CD4-positive, alpha-beta T cell treated with Interleukin-12 subunit alpha and Interleukin-12 subunit beta, for 1 hour (primary cell): ENCODE data around the gene LRRC47.
A peak's percentile ranks its signal among the peaks of the same experiment; 100 is the strongest.

Experiments used
- DNase-seq: peaks from one replicate; pipeline ENCODE4 v3.0.0-alpha.2; 2020

The LRRC47 gene

DNA sequence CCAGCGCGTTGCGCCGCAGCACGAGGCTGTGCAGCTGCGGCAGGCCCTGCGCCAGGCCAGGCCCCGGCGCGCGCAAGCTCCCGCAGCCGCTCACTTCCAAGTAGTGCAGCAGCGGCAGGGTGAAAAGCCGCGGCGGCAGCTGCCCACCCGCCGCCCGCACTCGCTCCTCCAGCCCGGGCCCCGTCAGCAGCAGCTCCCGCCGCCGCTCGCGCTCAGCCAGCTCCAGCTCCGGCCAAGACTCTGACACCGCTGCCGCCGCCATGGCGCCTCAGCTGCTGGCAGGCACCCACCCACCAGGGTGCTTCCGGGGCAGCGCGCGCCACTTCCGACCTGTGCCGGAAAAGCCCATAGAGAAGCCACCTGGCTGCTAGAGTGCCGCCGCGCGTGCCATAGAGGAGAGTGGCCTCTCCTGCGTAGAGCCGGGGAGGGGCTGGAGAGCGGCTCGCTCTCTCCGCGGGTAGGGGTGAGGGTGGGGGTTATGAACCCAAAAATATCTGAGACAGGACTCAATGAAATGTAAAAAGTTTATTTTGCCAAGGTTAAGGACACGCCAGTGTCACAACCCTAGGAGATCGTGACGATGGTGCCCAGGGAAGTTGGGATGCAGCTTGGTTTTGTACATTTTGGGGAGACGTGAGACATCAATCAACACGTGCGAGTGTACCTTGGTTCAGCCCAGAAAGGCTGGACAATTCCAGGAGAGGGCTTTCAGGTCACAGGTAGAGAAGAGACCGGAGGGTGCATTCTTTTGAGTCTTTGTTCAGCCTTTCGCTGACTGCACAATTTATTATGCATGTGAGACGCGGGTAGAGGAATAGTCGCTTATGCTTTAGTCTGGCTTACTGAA, at the start of gene LRRC47:
LRRC47 (minus strand) TSS at position 284 of the 847 bp plus-strand sequence; CDS start at position 262, 22 bp downstream.
- peak; percentile 95 for DNase-seq

DNA sequence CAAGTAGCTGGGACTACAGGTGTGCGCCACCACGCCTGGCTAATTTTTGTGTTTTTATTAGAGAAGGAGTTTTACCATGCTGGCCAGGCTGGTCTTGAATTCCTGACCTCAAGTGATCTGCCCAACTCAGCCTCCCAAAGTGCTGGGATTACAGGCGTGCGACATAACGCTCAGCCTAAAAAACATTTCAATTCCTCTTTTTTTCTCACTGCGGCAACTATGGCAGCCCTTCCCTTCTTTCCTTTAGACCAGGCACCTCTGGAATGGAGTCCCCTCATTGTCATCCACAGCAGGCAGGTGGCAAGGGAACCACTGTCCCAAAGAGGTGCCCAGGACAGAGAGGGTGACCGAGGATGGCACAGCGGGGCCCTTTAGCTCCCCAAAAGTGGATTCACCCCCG, 46.6 kb upstream of the LRRC47 start:
- DNase-seq: no peak

DNA sequence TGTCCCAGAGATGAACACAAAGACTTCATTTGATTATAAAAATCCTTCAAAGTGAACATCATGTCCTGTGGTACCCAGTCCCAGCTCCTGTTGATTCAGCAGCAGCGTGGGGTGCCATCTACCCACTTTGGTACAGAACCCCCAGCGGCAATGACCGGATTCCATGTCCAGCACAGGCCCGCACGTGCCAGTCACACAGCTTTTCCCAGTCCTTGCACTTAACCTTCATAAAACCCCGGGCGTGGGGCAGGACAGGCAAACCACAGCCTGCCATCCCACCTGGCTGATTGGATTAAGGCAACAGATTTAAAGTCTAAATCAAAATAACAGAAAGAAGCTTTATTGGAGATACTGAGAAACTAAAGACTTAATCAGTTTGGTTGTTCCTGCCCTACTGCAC, 45.2 kb upstream of the LRRC47 start:
- no peak for DNase-seq

GRCh38 chr1:3838788-3839187, 42.5 kb upstream of the LRRC47 start:
- DNase-seq: no peak

DNA sequence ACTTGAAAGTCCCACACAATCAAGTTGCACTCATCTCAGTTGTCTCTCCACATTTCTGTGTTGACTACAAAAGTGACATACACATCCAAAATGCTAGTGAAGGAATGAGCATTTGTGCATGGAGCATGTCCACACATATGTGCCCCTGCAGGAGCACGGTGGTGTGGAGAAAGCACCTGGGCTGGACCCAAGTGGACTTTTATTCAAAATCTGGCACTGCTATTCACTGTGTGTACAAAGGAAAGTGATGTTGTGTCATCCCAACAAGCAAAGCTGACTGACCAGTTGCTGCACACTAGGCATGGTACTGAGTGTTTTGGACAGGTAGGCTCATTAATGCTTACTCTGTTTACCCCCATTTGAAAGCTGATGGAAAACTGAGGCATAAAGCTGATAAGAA, 41.4 kb upstream of the LRRC47 start:
- no peak for DNase-seq

DNA sequence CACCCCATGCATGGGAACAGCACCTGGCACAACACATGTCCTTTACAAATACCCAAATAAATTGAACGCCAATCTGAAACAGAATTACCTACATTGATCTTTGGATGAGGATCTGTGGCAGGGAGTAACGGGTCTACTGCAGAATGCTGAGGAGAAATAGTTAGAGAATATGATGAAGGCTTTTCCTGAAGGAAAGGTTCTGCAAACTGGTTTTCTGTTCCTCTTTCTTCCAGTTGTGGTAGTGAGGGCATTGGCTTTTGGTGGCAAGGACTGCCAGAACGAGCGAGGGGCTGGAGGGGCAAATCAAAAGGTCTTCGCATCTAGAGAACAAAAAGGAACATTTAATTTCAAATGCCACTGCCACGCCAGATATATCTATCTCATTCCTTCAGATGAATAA, 40.9 kb upstream of the LRRC47 start:
- no peak for DNase-seq

GRCh38 chr1:3836421-3836820, 40.1 kb upstream of the LRRC47 start:
- no peak for DNase-seq

DNA sequence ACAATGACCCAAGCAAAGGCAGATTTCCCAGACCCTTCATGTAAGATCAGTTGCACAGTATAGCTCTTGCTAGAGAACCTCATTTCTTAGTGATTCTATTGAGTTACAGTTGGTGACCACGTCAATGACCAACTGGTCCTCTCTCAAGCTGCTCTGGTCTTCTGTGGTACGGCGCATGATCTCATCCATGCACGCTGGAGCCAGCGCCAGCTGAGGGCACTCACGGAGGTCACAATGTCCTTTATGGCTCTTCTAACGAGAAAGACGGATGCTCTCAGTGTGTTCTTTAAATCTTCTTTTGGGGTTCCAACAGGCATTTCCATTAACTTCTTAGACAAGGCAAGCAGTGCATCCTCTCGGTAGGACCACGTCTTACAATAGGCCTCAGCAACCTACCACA, 38.4 kb upstream of the LRRC47 start:
- no peak for DNase-seq

- no peak for DNase-seq
Measured at GRCh38 chr1:3831689-3832088, 35.4 kb upstream of the LRRC47 start.

- DNase-seq: no peak
Measured at GRCh38 chr1:3828391-3828790, 32.1 kb upstream of the LRRC47 start.

- no peak for DNase-seq
Measured at GRCh38 chr1:3827813-3828307, 31.6 kb upstream of the LRRC47 start.

DNA sequence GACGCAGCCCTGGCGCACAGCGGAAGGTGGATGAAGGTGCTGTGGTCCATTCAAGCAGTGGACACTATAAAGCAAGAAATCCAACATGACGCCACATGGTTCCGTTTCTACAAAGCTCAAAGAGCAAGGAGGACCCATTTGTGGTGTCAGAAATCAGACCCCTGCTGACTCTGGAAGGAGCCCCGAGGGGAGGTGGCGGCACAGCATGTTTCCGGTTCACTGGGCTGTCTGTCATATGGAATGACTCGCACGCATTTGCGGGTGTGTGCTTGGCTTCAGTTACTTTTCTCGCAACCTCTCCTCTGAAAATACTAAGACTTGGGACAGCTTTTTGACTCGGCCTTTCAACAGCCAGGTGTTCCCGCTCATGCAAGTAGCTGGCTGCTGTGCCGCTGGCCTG, 29.1 kb upstream of the LRRC47 start:
- DNase-seq: no peak

DNA sequence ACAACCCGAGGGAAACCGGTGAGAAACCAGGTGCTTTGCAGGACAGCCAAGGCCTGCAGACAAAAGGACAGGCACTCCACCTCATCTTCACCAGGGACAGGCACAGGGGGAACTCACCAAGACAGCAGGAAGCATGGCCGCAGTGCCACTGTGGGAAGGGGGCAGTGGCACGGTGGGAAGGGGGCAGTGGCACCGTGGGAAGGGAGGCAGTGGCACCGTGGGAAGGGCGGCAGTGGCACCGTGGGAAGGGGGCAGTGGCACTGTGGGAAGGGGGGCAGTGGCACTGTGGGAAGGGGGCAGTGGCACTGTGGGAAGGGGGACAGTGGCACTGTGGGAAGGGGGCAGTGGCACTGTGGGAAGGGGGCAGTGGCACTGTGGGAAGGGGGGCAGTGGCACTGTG, 28.4 kb upstream of the LRRC47 start:
- no peak for DNase-seq

- no peak for DNase-seq
Measured at GRCh38 chr1:3822421-3822820, 26.1 kb upstream of the LRRC47 start.

DNA sequence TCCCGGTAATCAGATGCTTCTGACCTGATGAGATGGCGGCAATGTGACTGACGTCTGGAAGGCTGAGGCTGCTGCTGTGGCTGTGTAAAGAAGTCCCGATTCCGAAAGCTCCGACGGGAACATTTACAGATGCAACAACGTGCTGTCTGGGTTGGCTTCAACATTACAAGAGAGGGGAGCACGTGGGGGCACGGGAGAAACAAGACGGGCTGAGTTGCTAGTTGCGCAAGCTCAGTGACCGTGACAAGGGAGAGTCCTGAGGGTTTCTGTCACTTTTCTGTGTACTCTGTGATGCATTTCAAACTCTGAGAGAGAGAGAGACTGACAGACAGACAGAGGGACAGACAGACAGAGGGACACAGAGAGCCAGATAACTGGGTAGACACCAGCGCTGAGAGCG, 25.6 kb upstream of the LRRC47 start:
- no peak for DNase-seq

GRCh38 chr1:3821447-3821846, 25.1 kb upstream of the LRRC47 start:
- no peak for DNase-seq

DNA sequence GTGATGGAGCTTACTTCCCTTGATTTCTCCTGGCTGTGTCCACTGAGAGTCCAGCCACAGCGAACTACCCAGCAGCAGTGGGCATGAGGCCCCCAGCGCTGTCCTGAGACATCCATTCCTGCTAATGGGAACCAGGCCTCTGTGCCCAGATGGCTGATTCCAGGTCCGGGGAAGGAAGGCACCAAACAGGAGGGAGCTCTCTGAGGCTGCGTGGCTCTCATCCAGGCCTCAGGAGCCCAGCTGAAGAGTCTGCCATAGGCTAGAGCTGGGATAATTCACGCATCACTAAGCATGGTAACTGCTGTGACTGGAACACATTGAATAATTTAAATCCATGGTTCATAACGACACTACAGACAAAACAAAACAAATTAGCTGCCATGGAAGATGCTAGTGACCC, 24.7 kb upstream of the LRRC47 start:
- no peak for DNase-seq

DNA sequence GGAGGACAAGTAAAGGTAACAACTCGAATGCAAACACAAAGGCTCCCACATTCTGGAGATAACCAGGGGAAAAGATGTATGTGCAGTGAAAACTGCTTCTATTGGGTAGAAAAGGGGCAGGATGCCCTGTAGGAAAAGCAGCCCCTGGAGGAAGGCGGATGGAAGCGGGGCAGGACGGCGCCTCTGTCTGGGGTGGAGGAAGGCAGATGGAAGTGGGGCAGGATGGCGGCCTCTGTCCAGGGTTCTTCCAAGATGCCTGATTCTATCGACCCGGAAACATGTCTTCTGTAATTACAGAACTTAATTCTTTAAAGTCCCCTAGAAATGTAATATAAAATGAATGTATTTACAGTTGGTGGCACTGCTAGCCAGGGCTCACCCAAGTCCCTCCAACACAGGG, 24.0 kb upstream of the LRRC47 start:
- DNase-seq: no peak

- no peak for DNase-seq
Measured at GRCh38 chr1:3819771-3820200, 23.5 kb upstream of the LRRC47 start.

DNA sequence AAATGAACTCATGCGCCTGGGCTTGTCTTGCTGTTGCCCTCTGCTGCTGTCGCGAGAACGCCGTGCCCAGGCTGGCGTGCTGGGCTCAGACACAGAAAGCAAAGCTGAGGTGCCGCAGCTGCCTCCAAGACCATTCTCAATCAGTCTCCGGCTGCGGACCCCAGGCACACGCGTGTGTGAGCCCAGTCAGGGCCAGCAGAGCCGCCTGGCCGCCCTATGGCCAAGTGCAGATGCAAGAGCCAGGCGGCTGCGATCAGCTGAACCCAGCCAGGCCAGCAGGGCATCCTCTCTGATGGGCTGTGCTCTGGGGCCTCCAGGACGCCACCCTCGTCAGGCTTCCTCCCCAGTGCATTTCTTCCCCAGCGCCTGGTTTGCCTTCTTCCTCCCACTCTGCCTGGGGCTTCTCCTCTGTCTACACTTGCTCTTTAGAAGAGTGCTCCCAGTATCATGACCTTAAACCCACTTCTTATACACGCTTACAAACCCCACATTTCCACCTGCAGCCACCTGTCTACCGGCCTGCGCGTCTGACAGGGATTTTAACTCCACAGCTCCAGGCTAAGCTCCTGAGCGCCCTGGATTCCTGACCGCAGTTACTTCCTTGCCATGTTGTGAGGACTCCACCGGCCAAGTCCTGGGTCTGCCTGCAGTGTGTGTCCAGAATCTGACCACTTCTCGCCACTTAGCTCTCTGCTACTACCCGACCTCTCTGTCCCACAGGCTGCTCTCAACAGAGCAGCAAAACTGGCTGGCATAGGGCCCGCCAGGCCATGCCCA, 21.7 kb upstream of the LRRC47 start:
- DNase-seq: no peak

DNA sequence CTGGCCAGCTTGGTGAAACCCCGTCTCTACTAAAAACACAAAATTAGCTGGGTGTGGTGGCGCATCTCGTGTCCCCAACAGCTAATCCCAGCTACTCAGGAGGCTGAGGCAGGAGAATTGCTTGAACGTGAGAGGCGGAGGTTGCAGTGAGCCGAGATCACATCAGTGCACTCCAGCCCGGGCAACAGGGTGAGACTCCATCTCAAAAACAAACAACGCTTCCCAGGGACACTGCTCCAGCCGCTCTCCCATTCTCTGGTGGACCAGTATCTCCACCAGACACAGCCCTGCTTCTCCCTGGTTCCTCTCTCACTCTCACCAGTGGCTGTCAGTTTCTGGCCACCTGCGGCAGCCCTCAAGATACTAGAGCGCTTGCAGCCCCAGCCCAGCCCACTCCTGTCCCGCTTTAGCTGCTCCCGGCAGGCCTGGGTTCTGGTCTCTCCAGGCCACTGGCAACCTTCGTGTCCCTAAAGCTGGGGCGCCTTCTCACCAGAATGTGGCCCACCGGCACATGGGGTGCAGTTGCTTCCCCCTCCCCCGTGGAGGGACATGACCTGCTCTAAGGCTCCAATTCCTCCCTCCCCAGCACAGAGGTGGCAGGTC, 20.9 kb upstream of the LRRC47 start:
- DNase-seq: no peak

GRCh38 chr1:3816331-3817137, 20.2 kb upstream of the LRRC47 start:
- no peak for DNase-seq
